NT2/D1 (cell line): ENCODE results near the gene CEACAM16.
"Not testable (repeated sequence)": the region's sequence is repeated elsewhere in the genome, so short reads cannot be mapped to it uniquely, and the experiment has no call there.

Experiments used
- DNase-seq: peaks from one replicate; pipeline ENCODE4 v3.0.0-alpha.2; 2011; ENCODE audit warnings: low read depth, low spot score
- H3K27me3 ChIP-seq: 2 replicates; pipeline ENCODE4 v1.6.0; 2011; ENCODE audit warnings: mild to moderate bottlenecking; ENCODE audit not compliant: insufficient read length, insufficient read depth
- H3K36me3 ChIP-seq: 2 replicates; pipeline ENCODE4 v1.6.1; 2011; ENCODE audit warnings: mild to moderate bottlenecking, low read length, mixed read lengths; ENCODE audit not compliant: insufficient read depth, insufficient read length
- H3K4me1 ChIP-seq: 2 replicates; pipeline ENCODE4 v1.5.1; 2011; ENCODE audit not compliant: insufficient read depth, insufficient read length
- H3K4me3 ChIP-seq: 2 replicates; pipeline ENCODE4 v1.5.1; 2011; ENCODE audit warnings: low read depth; ENCODE audit not compliant: insufficient read length
- H3K9ac ChIP-seq: 2 replicates; pipeline ENCODE4 v1.6.0; 2011; ENCODE audit warnings: low read depth; ENCODE audit not compliant: insufficient read length
- H3K9me3 ChIP-seq: 2 replicates; pipeline ENCODE4 v1.5.1; 2011; ENCODE audit warnings: mild to moderate bottlenecking, low read length; ENCODE audit not compliant: insufficient read depth
- SUZ12 ChIP-seq: IDR thresholded peaks from 2 replicates; pipeline ENCODE4 v1.6.1; 2011; ENCODE audit not compliant: insufficient read length, insufficient read depth; ENCODE audit errors: extremely low read depth
- YY1 ChIP-seq: IDR thresholded peaks from 2 replicates; pipeline ENCODE4 v1.6.1; 2011; ENCODE audit not compliant: insufficient read length, insufficient read depth
- ZNF274 ChIP-seq: IDR thresholded peaks from 2 replicates; pipeline ENCODE4 v1.6.1; 2011; ENCODE audit warnings: mild to moderate bottlenecking, low read depth, low read length

Gene CEACAM16

DNA sequence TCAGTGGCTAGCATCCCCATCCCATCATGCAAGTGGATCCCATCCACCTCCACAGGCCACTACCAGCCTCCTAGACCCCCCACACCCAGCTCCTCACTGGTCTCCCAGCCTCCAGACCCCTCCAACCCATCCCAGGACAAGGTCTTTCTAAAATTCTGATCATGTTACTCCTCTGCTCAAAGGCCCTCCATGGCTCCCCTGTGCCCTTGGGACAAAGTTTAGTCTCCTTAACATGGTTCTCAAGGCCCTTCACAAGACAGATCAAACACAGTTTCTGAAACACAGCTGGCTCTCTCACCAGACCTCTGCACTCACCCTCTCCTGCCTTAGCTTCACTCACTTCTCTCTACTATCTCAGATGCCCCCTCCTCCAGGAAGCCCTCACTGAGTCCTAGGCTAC, 18.4 kb upstream of the CEACAM16 start:
- Histone ChIP-seq H3K4me3 (no peak overlapping the region), H3K36me3 (no peaks in the 10 kb centered on the region), H3K27me3 (no peaks in the 10 kb centered on the region), H3K9me3 (no peaks in the 10 kb centered on the region), H3K4me1 (no peaks in the 10 kb centered on the region), H3K9ac (no peak overlapping the region)
- no peak for TF ChIP-seq YY1
- no peak for TF ChIP-seq SUZ12
- no peak for TF ChIP-seq ZNF274
- no peak for DNase-seq

DNA sequence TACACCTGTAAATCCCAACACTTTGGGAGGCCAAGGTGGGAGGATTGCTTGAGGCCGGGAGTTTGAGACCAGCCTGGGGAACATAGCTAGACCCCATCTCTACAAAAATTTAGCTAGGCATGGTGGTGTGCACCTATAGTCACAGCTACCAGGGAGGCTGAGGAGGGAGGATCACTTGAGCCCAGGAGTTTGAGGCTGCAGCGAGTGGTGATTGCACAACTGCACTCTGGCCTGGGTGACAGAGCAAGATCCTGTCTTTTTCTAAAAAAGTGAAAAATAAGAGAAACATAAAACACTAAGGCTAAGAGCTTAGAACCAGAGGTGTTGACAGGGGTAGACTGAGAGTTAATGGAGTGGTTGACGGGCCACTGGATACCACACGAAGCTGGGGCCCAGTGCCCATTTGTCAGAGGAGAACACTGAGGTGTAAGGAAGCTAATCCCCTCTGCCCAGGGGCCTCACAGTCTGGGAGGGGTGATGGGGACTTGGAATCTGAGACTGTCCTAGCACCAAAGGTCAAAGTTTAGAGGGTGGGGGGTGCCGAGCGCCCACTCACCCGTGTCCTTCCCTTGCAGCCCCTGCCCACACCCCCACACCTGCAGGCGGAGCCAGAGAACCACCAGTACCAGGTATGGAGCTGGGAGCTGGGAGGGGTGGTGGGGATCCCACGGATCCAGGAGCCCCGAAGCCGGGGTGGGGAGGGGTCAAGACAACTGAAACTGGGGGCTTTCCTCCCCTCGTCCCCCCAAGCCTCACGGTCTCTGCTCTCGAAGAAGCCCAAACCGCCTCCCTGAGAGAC, 16.8 kb upstream of the CEACAM16 start:
- no peak for DNase-seq
- no peaks in the 10 kb centered on the region for H3K4me1 ChIP-seq
- H3K36me3 ChIP-seq, result no peaks in the 10 kb centered on the region
- H3K4me3 ChIP-seq, result no peak overlapping the region
- H3K27me3 ChIP-seq, result no peaks in the 10 kb centered on the region
- TF ChIP-seq ZNF274 (no peak), YY1 (no peak), SUZ12 (no peak)
- no peaks in the 10 kb centered on the region for H3K9me3 ChIP-seq
- no peak overlapping the region for H3K9ac ChIP-seq

DNA sequence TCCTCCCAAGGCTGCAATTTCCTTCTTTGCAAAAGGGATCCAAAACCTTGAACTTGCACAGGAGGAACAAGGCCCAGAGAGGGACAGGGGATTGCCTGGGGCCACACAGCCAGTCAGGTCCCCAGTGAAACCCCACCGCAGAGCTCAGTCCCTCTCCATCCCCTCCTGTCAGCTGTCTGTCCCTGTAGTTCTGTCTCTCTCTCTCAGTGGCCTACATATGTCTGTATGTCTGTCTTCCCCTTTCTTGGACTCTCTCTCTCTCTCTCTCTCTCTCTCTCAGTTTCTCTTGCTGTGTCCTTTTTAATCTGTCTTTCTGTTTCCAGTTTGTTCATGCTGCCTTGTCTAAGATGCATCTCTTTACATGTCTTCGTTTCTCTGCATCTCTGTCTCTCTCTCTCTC, 16.1 kb upstream of the CEACAM16 start:
- H3K36me3 ChIP-seq, result no peaks in the 10 kb centered on the region
- H3K4me1 ChIP-seq, result no peaks in the 10 kb centered on the region
- DNase-seq, result no peak
- no peak overlapping the region for H3K9ac ChIP-seq
- TF ChIP-seq SUZ12 (no peak), ZNF274 (no peak), YY1 (no peak)
- no peaks in the 10 kb centered on the region for H3K9me3 ChIP-seq
- no peak overlapping the region for H3K4me3 ChIP-seq
- H3K27me3 ChIP-seq, result no peaks in the 10 kb centered on the region

DNA sequence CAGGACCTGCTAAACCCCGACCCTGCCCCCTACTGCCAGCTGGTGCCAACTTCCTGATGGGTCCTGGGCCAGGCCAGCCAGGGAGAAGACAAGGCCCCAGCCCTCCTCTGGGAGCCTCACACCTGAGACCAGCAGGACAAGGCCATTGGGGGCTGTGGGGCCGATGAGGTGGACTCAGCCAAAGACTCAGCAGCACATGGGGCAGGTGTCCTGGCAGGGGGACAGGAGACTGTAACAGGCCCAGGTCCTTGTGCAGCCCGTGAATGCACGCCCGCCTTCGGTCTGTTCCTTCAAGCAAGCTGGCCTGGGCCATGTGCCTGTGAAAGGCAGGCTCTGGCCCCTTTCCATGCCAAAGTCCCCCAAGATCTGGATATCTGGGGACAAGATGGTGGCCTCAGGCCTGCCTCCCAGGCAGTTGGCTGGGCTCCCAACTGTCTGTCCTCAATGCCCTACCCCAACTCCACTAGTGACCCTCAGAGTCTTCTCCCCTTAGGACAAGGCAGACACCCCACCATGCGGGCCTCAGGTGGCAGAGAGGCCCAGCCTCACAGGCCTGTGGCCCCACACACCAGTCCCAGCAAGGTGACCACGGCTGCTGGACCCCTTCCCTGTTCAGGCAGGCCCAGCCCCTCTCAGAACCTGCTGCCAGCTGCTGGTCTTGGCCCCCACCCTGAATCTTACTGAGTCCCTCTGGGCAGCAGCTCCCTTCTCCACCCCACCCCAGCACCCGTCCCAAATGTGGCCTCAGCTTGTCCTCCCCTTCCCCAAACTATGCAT, 15.3 kb upstream of the CEACAM16 start:
- no peaks in the 10 kb centered on the region for H3K36me3 ChIP-seq
- DNase-seq, result no peak
- no peaks in the 10 kb centered on the region for H3K9me3 ChIP-seq
- TF ChIP-seq YY1 (no peak), ZNF274 (no peak), SUZ12 (no peak)
- H3K27me3 ChIP-seq, result no peaks in the 10 kb centered on the region
- no peak overlapping the region for H3K9ac ChIP-seq
- H3K4me3 ChIP-seq, result no peak overlapping the region
- no peaks in the 10 kb centered on the region for H3K4me1 ChIP-seq

DNA sequence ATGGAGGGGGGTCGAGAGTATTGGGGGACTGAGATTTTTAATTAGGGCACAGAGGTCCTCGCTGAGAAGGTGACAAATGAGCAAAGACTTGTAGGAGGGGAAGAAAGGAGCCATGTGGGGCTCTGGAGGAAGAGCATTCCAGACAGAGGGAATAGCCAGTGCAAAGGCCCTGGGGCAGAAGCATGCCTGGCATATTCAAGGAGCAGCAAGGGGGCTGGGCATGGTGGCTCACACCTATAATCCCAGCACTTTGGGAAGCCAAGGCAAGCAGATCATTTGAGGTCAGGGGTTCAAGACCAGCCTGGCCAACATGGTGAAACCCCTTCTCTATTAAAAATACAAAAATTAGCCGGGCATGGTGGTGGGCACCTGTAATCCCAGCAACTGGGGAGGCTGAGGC, 14.6 kb upstream of the CEACAM16 start:
- not testable (repeated sequence) for H3K9ac ChIP-seq, H3K9me3 ChIP-seq, H3K4me1 ChIP-seq, H3K27me3 ChIP-seq, H3K4me3 ChIP-seq, H3K36me3 ChIP-seq, DNase-seq

DNA sequence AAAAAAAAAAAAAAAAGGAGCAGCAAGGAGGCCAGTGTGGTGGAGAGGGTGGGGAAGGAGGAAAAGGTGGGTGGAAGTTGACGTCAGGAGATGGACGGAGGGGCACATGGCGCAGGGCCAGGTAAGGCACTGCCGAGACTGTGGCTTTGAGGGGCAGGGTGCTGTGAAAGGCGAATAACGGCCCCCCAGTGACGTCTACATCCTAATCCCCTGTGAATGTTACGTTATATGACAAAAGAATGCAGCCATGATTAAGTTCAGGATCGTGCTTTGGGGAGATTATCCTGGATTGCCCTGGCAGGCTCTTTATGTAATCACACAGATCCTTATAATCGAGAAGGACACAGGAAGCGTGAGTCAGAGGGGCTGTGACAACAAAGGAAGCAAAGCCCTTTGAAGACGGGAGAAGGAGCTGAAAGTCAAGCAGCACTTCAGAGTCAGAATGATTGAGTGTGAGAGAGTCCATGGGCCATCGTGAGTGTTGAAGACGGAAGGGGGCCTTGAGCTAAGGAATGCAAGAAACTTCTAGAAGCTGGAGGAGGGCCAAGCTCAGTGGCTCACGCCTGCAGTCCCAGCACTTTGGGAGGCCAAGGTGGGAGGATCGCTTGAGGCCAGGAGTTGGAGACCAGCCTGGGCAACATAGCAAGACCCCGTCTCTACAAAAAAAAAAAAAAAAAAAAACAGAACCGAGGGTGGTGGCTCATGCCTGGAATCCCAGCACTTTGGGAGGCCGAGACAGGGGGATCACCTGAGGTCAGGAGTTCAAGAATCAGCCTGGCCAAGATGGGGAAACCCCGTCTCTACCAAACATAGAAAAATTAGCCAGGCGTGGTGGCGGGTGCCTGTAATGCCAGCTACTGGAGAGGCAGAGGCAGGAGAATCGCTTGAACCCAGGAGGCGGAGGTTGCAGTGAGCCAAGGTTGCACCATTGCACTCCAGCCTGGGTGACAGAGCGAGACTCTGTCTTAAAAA, 13.8 kb upstream of the CEACAM16 start:
- Histone ChIP-seq H3K9ac (no peak overlapping the region), H3K4me3 (no peak overlapping the region), H3K36me3 (no peaks in the 10 kb centered on the region), H3K27me3 (no peaks in the 10 kb centered on the region), H3K9me3 (no peaks in the 10 kb centered on the region), H3K4me1 (peaks cover 2% of the 10 kb centered on the region)
- TF ChIP-seq YY1, result no peak
- TF ChIP-seq ZNF274, result no peak
- no peak for TF ChIP-seq SUZ12
- peak; percentile 39 for DNase-seq

DNA sequence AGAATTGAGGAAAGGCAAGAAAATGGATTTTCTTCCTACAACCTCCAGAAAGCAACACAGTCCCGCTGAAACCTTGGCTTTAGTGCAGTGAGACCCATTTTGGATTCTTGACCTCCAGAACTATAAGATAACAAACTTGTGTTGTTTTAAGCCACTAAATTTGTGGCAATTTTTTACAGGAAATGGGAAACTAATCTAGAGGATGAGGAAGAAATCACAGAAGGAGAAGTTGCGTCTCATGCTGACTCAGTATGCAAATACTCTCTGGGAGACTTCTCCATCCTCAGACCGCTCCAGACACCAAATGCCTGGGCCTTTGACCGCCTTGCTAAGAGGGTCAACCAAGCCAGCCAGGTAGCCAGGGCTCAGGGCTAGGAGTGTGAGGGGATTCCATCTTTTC, 13.1 kb upstream of the CEACAM16 start:
- no peak for DNase-seq
- TF ChIP-seq YY1 (no peak), ZNF274 (no peak), SUZ12 (no peak)
- peaks cover 2% of the 10 kb centered on the region for H3K4me1 ChIP-seq

More for the DNA sequence above, 13.1 kb upstream of the CEACAM16 start:
- no peaks in the 10 kb centered on the region for H3K9me3 ChIP-seq
- no peak overlapping the region for H3K9ac ChIP-seq
- no peaks in the 10 kb centered on the region for H3K36me3 ChIP-seq
- H3K4me3 ChIP-seq, result no peak overlapping the region
- H3K27me3 ChIP-seq, result no peaks in the 10 kb centered on the region
